GM19438 (cell line): ENCODE measurements around the gene DBT.
"Not testable (repeated sequence)": the region's sequence is repeated elsewhere in the genome, so short reads cannot be mapped to it uniquely, and the experiment has no call there.

Experiments used
- ATAC-seq: cut with Tn5 transposase; IDR thresholded peaks from one replicate; pipeline ENCODE4 v1.9.1; 2021; ENCODE audit warnings: low read depth; ENCODE audit not compliant: unreplicated experiment

The DBT gene

GRCh38 chr1:100249537-100250257 is at the start of gene DBT:
Gene DBT, minus strand, starts transcription at chr1:100249834. Its CDS starts 14 bp downstream, at chr1:100249820.
- peak; percentile 100 for ATAC-seq

GRCh38 chr1:100298512-100298911 is 48.9 kb upstream of the DBT start:
- no peak for ATAC-seq

GRCh38 chr1:100296997-100297396 is 47.4 kb upstream of the DBT start:
- ATAC-seq = not testable (repeated sequence)

GRCh38 chr1:100296140-100296539 is 46.5 kb upstream of the DBT start:
- ATAC-seq = no peak

- no peak for ATAC-seq
These were observed 43.1 kb upstream of the DBT start for GRCh38 chr1:100292711-100293110.

- no peak for ATAC-seq
These were observed 40.7 kb upstream of the DBT start for GRCh38 chr1:100290291-100290690.

- ATAC-seq = no peak
These were observed 37.5 kb upstream of the DBT start for GRCh38 chr1:100287162-100287561.

- ATAC-seq = no peak
These were observed 35.0 kb upstream of the DBT start for GRCh38 chr1:100284591-100284990.

GRCh38 chr1:100279954-100280682 is 30.5 kb upstream of the DBT start:
- no peak for ATAC-seq

- no peak for ATAC-seq
These were observed 29.8 kb upstream of the DBT start for GRCh38 chr1:100279358-100279923.

GRCh38 chr1:100277866-100278265 is 28.2 kb upstream of the DBT start:
- no peak for ATAC-seq

- ATAC-seq = no peak
These were observed 18.6 kb upstream of the DBT start for GRCh38 chr1:100268202-100268601.

- ATAC-seq = no peak
These were observed 17.6 kb upstream of the DBT start for GRCh38 chr1:100267284-100267683.

- ATAC-seq = no peak
These were observed 17.1 kb upstream of the DBT start for GRCh38 chr1:100266741-100267140.

- peak; percentile 97 for ATAC-seq
These were observed 16.5 kb upstream of the DBT start, which contains the start of gene RTCA for GRCh38 chr1:100265931-100266740. Gene RTCA, plus strand, starts transcription at chr1:100266216. Its CDS starts 160 bp downstream, at chr1:100266376.

- ATAC-seq = peak; percentile 35
These were observed 15.9 kb upstream of the DBT start for GRCh38 chr1:100265562-100265930.

GRCh38 chr1:100264081-100264480 is 14.4 kb upstream of the DBT start:
- ATAC-seq = not testable (repeated sequence)

GRCh38 chr1:100261686-100262085 is 12.1 kb upstream of the DBT start:
- ATAC-seq = no peak

- not testable (repeated sequence) for ATAC-seq
These were observed 8.8 kb upstream of the DBT start for GRCh38 chr1:100258427-100258826.

GRCh38 chr1:100256273-100256672 is 6.6 kb upstream of the DBT start:
- not testable (repeated sequence) for ATAC-seq

- ATAC-seq = no peak
These were observed 3.9 kb upstream of the DBT start for GRCh38 chr1:100253552-100253951.
